Trophoblast cell (in vitro differentiated cells and primary cell): Measurements from ENCODE around the gene PRAMEF13.
"Not testable (repeated sequence)": the region's sequence is repeated elsewhere in the genome, so short reads cannot be mapped to it uniquely, and the experiment has no call there.

Experiments used
- DNase-seq, 2 donors: peaks; one replicate each; pipeline ENCODE4 v3.0.0-alpha.2; 2016
- H2AFZ ChIP-seq: 2 replicates; pipeline ENCODE4 v1.6.1; 2013; ENCODE audit warnings: low read length, moderate library complexity, mild to moderate bottlenecking; ENCODE audit not compliant: insufficient read depth, poor library complexity
- H2AK5ac ChIP-seq: 2 replicates; pipeline ENCODE4 v1.6.1; 2013; ENCODE audit warnings: mild to moderate bottlenecking, low read length
- H2BK120ac ChIP-seq: 2 replicates; pipeline ENCODE4 v1.6.1; 2013; ENCODE audit warnings: low read length, mild to moderate bottlenecking, moderate library complexity; ENCODE audit not compliant: insufficient read depth, poor library complexity
- H2BK12ac ChIP-seq: 2 replicates; pipeline ENCODE4 v1.6.1; 2013; ENCODE audit warnings: mild to moderate bottlenecking, low read length, moderate library complexity
- H2BK5ac ChIP-seq: 2 replicates; pipeline ENCODE4 v1.6.1; 2013; ENCODE audit warnings: low read length, low read depth, moderate library complexity, mild to moderate bottlenecking; ENCODE audit not compliant: poor library complexity
- H3K14ac ChIP-seq: 2 replicates; pipeline ENCODE4 v1.6.1; 2013; ENCODE audit warnings: mild to moderate bottlenecking, low read length
- H3K18ac ChIP-seq: 2 replicates; pipeline ENCODE4 v1.6.1; 2013; ENCODE audit warnings: mild to moderate bottlenecking, low read length
- H3K23ac ChIP-seq: 2 replicates; pipeline ENCODE4 v1.6.1; 2013; ENCODE audit warnings: low read length
- H3K27ac ChIP-seq: 2 replicates; pipeline ENCODE4 v1.5.1; 2013; ENCODE audit warnings: low read depth, mild to moderate bottlenecking, inconsistent platforms, low read length, moderate library complexity
- H3K27me3 ChIP-seq: 2 replicates; pipeline ENCODE4 v1.6.1; 2013; ENCODE audit warnings: inconsistent platforms, mild to moderate bottlenecking, low read length, moderate library complexity; ENCODE audit not compliant: insufficient read depth
- H3K36me3 ChIP-seq, 2 experiments: 1 replicate in 1 of 2; 2 replicates in 1 of 2; pipeline ENCODE4 v1.6.1; 2013; ENCODE audit warnings: low read length in 2 of 2, mild to moderate bottlenecking in 2 of 2, moderate library complexity in 1 of 2; ENCODE audit not compliant: insufficient read depth in 2 of 2, control insufficient read depth in 1 of 2
- H3K4ac ChIP-seq: 2 replicates; pipeline ENCODE4 v1.6.1; 2013; ENCODE audit warnings: low read depth, mild to moderate bottlenecking, low read length, moderate library complexity
- H3K4me1 ChIP-seq, 2 experiments: 1 replicate in 1 of 2; 2 replicates in 1 of 2; pipeline ENCODE4 v1.6.1; 2013; ENCODE audit warnings: low read length in 2 of 2, mild to moderate bottlenecking in 2 of 2, moderate library complexity in 1 of 2; ENCODE audit not compliant: insufficient read depth in 2 of 2, control insufficient read depth in 1 of 2
- H3K4me2 ChIP-seq: 2 replicates; pipeline ENCODE4 v1.6.1; 2013; ENCODE audit warnings: inconsistent platforms, mild to moderate bottlenecking, low read length, moderate library complexity
- H3K4me3 ChIP-seq: 2 replicates; pipeline ENCODE4 v1.5.1; 2013; ENCODE audit warnings: mild to moderate bottlenecking, low read depth, low read length, inconsistent platforms
- H3K79me1 ChIP-seq: one replicate; pipeline ENCODE4 v1.6.1; 2013; ENCODE audit warnings: low read length
- H3K79me2 ChIP-seq: 2 replicates; pipeline ENCODE4 v1.6.1; 2013; ENCODE audit warnings: low read length, mild to moderate bottlenecking; ENCODE audit not compliant: control insufficient read depth, insufficient read depth, poor library complexity
- H3K9ac ChIP-seq: 2 replicates; pipeline ENCODE4 v1.6.1; 2013; ENCODE audit warnings: mild to moderate bottlenecking, low read length
- H3K9me3 ChIP-seq: 2 replicates; pipeline ENCODE4 v1.6.1; 2013; ENCODE audit warnings: low read depth, mild to moderate bottlenecking, control low read depth, inconsistent platforms, low read length; ENCODE audit not compliant: insufficient read depth
- H4K12ac ChIP-seq: 2 replicates; pipeline ENCODE4 v1.6.1; 2013; ENCODE audit warnings: low read depth, mild to moderate bottlenecking, low read length, moderate library complexity
- H4K8ac ChIP-seq: 2 replicates; pipeline ENCODE4 v1.6.1; 2013; ENCODE audit warnings: low read depth, mild to moderate bottlenecking, low read length, moderate library complexity
- H4K91ac ChIP-seq: one replicate; pipeline ENCODE4 v1.6.1; 2013; ENCODE audit warnings: low read depth, mild to moderate bottlenecking, low read length, moderate library complexity
- WGBS: extraction: QIAGEN DNeasy Blood & Tissue Kit; methylation state at CpG from one replicate; pipeline ENCODE4 v1.1.7; 2013; ENCODE audit warnings: missing lambda C conversion rate; ENCODE audit not compliant: insufficient read length, insufficient coverage; ENCODE audit errors: extremely low coverage; 5-methylcytosine and 5-hydroxymethylcytosine counted together

The PRAMEF13 gene

GRCh38 chr1:13243536-13244263 lies 42.5 kb upstream of the PRAMEF13 start:
- not testable (repeated sequence) for H3K4me3 ChIP-seq, H3K79me1 ChIP-seq, H4K8ac ChIP-seq, H2AK5ac ChIP-seq, H3K23ac ChIP-seq, H2AFZ ChIP-seq, H3K4me2 ChIP-seq, H3K14ac ChIP-seq, H3K79me2 ChIP-seq, H4K12ac ChIP-seq, H3K36me3 ChIP-seq, H2BK5ac ChIP-seq, H3K9ac ChIP-seq, H3K4me1 ChIP-seq, H3K27ac ChIP-seq, DNase-seq, H4K91ac ChIP-seq, H3K27me3 ChIP-seq, H2BK12ac ChIP-seq, H2BK120ac ChIP-seq, H3K4ac ChIP-seq, H3K18ac ChIP-seq
- WGBS, result no CpG with 5 or more reads among the region's 9 CpGs
- H3K9me3 ChIP-seq, result peaks cover 45% of the 10 kb centered on the region

- H2BK12ac ChIP-seq, H4K91ac ChIP-seq, H3K9ac ChIP-seq, H3K4ac ChIP-seq, H4K8ac ChIP-seq, H3K23ac ChIP-seq, H3K4me3 ChIP-seq, H3K4me1 ChIP-seq, H2BK5ac ChIP-seq, H4K12ac ChIP-seq, H3K27me3 ChIP-seq, H3K79me1 ChIP-seq, DNase-seq, H3K36me3 ChIP-seq, H3K27ac ChIP-seq, H3K4me2 ChIP-seq, H2AFZ ChIP-seq, H3K79me2 ChIP-seq, H3K18ac ChIP-seq, H2AK5ac ChIP-seq, H3K14ac ChIP-seq, H2BK120ac ChIP-seq: not testable (repeated sequence)
- no CpG with 5 or more reads among the region's 4 CpGs for WGBS
- H3K9me3 ChIP-seq, result peaks cover 38% of the 10 kb centered on the region
These were observed 38.4 kb upstream of the PRAMEF13 start for GRCh38 chr1:13239633-13240032.

GRCh38 chr1:13237572-13237971 lies 36.4 kb upstream of the PRAMEF13 start:
- H2BK12ac ChIP-seq, H4K8ac ChIP-seq, DNase-seq, H3K4me2 ChIP-seq, H3K4ac ChIP-seq, H2AFZ ChIP-seq, H3K27ac ChIP-seq, H2BK5ac ChIP-seq, H3K4me3 ChIP-seq, H3K9ac ChIP-seq, H4K91ac ChIP-seq, H4K12ac ChIP-seq, H3K4me1 ChIP-seq, H3K27me3 ChIP-seq, H3K79me2 ChIP-seq, H3K23ac ChIP-seq, H3K14ac ChIP-seq, H3K79me1 ChIP-seq, H2BK120ac ChIP-seq, H3K18ac ChIP-seq, H3K36me3 ChIP-seq, H2AK5ac ChIP-seq: not testable (repeated sequence)
- no CpG with 5 or more reads among the region's 4 CpGs for WGBS
- peaks cover 40% of the 10 kb centered on the region for H3K9me3 ChIP-seq

GRCh38 chr1:13234057-13234456 lies 32.8 kb upstream of the PRAMEF13 start:
- H3K4me3 ChIP-seq, H2BK5ac ChIP-seq, H3K4me2 ChIP-seq, H2AK5ac ChIP-seq, H3K27me3 ChIP-seq, H2AFZ ChIP-seq, H2BK120ac ChIP-seq, H3K23ac ChIP-seq, H2BK12ac ChIP-seq, H4K91ac ChIP-seq, H3K79me2 ChIP-seq, H3K4ac ChIP-seq, H3K9ac ChIP-seq, H3K14ac ChIP-seq, H4K12ac ChIP-seq, H3K79me1 ChIP-seq, H3K4me1 ChIP-seq, H3K18ac ChIP-seq, H3K36me3 ChIP-seq, H4K8ac ChIP-seq, H3K27ac ChIP-seq: not testable (repeated sequence)
- peak in 1 of 2 donors; percentile 1 for DNase-seq
- WGBS, result no CpG with 5 or more reads among the region's 1 CpG
- peaks cover 36% of the 10 kb centered on the region for H3K9me3 ChIP-seq
